HG03045 (cell line): ENCODE data around the gene PCNT.
A peak's percentile ranks its signal among the peaks of the same experiment; 100 is the strongest.
"Not testable (repeated sequence)": the region's sequence is repeated elsewhere in the genome, so short reads cannot be mapped to it uniquely, and the experiment has no call there.

Experiments used
- ATAC-seq: cut with Tn5 transposase; IDR thresholded peaks from one replicate; pipeline ENCODE4 v1.9.1; 2021; ENCODE audit warnings: mild to moderate bottlenecking, moderate library complexity; ENCODE audit not compliant: unreplicated experiment

Gene PCNT

DNA sequence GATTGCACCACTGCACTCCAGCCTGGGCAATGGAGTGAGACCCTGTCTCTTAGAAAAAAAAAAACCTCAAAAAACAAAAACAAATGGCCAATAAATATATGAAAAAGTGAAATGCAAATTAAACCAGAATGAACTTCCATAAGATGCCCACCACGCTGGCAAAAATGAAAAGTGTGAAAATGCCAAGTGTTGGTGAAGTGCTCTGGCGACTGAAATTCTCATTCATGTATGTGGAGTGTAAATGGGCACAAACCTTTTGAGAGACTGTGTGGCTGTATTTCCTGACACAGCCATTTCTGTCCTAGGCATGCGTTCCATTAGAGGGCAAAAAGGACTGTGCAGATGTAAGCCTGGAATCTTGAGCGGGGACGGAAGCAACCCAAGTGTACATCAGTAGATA, 19.5 kb upstream of the PCNT start:
- ATAC-seq, result no peak

DNA sequence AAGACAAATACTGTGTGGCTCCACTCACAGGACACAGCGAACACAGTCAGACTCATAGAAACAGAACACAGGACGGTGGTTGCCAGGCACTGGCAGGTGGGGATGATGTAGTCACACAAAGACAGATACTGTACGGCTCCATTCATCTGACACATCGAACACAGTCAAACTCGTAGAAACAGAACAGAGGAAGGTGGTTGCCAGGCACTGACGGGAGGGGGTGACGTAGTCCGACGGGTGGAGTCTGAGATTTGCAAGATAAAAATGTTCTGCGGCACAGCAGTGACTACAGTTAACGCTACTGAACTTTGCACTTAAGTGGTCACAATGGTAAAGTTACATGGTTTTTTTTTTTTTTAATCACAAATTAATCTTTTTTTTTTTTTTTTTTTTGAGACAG, 19.0 kb upstream of the PCNT start:
- no peak for ATAC-seq

DNA sequence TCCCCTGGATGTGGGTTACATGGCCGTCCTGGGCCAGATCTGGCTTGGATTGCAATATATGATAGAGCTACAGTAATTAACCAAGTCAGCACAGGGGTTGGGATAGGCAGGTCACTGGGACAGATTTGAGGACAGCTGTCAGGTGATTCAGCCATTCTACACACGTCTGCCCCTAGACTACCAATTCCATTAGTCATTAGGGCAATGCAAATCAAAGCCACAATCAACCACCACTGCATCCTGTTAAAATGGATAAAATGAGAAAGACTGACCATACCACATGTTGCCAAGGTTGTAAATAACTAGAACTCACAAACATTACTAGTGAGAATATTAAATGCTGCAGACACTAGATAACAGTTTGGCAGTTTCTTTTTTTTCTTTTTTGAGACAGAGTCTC, 16.3 kb upstream of the PCNT start:
- ATAC-seq, result no peak

DNA sequence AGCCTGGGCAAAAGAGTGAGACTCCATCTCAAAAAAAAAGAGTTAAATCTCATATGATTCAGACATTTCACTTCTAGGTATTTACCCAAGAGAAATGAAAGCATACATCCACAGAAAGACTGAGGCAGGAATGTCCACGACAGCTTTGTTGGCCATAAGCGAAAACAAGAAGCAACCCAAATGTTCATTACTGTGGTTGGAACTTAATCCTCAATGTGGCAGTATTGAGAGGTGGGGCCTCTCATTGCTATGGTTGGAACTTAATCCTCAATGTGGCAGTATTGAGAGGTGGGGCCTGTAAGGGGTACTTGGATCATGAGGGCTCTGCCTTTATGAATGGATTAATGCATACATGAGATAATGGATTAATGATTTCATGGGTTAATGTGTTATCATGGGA, 15.5 kb upstream of the PCNT start:
- ATAC-seq, result no peak

DNA sequence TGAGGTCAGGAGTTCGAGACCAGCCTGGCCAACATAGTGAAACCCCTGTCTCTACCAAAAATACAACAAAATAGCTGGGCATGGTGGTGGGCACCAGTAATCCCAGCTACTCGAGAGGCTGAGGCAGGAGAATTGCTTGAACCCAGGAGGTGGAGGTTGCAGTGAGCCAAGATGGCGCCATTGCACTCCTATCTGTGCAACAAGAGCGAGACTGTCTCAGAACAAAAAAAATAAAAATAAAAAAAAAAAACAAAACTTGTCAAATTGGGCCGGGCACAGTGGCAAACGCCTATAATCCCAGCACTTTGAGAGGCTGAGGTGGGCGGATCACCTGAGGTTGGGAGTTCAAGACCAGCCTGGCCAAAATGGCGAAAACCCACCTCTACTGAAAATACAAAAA, 13.7 kb upstream of the PCNT start:
- ATAC-seq, result not testable (repeated sequence)

DNA sequence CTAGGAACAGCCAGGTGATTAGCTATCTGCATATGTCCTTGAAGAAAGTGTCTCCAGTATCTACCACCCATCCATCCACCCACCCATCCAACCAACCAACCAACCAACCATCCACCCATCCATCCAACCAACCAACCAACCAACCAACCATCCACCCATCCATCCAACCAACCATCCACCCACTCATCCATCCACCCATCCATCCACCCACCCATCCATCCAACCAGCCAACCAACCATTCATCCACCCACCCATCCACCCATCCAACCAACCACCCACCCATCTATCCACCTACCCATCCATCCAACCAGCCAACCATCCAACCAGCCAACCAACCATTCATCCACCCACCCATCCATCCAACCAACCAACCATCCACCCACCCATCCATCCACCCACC, 12.4 kb upstream of the PCNT start:
- no peak for ATAC-seq

DNA sequence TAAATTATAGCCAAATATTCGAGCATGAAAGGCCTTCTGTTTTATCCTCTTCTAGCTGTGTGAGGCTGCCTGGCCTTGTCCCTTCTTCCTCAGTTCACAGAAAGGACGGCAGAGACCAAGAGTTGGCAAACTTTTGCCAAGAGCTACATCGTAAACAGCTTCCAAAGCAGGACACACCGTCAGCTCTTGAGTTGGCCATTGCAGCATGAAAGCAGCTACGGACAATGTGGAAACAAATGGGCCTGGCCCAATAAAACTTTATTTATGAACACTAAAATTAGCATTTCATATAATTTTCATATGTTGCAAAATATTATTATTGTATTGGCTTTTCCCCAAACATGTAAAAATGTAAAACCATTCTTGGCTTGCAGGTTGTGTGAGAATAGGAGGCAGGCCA, 11.0 kb upstream of the PCNT start:
- ATAC-seq, result no peak

DNA sequence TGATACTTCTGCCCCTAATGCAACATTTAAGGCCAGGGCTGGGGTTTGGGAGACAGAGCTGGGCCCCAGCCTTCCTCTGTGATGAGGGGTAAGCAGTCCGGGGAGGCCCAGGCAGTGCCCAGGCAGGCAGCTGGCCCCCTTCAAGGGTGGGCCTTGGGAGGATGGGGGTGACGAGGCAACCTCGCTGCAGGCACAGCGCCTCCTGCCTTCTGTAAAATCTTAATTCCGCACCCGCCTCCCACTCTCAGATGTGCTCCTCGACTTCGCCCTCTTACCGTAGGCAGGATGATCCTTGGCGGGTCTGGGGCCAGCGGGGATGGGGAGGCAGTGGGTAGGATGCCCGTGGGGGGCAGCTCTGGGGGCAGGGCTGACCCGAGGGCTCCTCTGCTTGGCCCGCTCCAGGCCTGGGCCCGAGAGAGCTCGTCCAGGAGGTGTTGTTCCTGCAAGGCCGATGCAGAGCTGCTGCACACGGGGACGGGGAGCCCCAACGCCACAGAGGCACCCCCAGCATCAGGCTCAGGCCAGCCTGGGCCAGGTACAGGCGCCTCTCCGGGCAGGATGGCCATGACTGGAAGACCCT, 9.4 kb upstream of the PCNT start:
- ATAC-seq, result no peak

DNA sequence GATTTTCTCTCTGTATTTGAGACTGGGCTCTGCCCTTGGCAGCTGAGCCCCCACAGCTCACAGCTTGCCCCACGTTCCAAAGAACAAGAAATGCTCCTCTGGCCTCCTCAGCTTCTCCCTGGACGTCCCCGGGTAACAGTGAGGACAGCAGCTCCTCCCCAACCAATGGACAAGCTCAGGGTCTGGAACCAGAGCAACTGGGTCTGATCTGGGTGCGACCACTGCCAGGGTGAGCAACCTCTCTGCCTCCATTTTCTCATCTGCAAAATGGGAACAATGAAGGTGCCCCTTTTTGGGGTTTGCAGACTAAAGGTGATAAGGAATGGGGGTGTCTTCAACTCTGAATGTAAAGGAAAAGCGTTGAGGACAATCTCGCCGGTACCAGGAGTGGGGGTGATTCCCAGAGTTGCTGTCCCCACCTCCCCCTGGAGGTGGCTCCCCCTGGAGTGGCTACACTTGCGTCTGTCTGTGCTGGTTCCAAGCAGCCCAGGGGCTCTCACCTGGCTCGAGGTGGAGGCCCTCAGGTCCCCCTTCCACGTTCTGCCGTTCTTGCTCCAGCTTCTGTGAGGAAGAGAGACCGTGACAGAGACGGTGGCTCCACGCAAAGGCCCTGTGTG, 7.1 kb upstream of the PCNT start:
- no peak for ATAC-seq

DNA sequence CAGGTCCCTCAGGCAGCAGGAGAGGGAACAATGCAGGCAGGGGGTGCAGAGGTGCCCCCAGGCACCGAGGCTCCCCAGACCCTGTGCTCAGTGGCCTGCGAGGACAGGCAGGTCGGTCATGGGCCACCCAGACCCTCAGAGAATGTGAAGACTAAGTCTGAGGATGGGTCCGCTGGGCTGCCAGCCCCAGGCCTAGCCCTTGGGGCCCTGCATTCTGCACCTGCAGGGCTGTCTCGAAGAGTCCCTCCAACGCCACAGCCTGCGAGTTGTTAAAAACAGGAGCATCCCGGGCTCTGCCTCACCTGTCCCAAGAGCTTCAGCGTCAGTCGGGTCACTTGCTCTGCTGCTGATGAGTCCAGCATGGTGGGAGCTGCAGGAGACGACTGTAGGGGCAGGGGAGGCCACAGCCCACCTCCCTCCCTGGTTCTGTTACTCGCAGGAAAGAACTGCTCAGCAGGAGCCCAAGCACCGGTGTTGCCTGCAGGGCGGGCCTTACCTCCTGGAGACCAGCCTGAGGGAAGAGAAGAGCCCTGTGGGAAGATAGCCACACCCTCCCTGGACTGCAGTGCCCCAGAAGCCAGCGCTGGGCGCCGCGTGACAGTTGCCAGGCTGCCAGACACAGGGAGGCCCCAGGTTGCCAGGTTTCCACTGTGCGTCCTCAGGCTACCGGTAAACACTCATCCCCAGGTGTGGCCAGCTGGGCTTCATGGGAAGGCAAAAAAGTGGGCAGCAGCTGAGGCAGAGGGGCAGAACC, 6.1 kb upstream of the PCNT start:
- ATAC-seq, result no peak

DNA sequence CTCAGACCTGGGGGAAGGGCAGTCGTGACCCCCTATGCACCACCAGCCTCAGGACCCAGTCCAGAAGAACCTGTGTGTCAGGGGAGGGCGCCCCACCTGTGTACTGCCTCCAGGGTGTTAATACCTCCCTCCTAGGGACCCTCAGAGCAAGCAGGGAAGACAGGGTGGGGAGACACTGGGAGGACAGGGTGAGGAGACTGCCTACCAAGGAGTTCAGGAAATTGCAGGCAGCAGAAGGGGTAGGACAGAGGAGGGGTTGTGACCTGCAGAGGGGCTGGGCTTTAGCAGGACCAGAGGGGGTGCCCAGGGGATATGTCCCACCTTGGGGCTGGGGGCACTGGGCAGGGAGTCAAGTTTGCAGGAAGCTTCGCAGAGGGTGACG, 5.5 kb upstream of the PCNT start:
- no peak for ATAC-seq

DNA sequence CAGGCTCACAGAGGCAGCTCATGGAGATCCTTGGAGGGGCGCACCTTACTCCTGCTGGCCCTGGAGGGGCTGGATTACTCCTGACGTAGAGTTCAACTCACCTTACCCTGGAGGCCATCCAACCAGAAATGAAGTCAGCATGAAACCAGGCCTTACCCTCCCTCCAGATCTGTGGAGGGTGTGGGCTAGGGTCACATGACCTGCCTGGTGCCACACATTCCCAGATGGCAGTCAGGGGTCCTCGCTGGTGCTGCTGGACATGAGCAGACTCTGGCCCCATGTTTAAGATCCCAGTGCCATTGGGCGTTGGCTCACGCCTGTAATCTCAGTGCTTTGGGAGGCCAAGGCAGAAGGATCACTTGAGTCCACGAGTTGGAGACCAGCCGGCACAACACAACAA, 4.8 kb upstream of the PCNT start:
- ATAC-seq, result no peak

DNA sequence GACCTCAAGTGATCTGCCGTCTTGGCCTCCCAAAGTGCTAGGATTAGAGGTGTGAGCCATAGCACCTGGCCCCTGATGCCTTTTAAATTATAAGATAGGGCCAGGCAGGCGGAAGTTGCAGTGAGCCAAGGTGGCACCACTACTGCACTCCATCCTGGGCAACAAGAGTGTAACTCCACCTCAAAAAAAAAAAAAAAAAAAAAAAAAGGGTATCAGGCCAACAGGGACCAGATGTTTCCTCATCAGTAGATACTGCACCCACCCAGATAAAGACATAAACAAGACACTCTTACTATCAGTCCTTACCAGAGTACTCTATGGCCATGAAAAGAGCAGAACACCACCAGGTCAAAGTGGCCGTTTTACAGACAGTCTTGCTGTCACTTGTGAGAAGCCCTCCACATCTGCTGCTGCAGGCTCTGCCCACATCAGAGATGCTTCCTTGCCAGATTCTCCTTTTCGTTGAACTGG, 3.6 kb upstream of the PCNT start:
- ATAC-seq, result no peak

DNA sequence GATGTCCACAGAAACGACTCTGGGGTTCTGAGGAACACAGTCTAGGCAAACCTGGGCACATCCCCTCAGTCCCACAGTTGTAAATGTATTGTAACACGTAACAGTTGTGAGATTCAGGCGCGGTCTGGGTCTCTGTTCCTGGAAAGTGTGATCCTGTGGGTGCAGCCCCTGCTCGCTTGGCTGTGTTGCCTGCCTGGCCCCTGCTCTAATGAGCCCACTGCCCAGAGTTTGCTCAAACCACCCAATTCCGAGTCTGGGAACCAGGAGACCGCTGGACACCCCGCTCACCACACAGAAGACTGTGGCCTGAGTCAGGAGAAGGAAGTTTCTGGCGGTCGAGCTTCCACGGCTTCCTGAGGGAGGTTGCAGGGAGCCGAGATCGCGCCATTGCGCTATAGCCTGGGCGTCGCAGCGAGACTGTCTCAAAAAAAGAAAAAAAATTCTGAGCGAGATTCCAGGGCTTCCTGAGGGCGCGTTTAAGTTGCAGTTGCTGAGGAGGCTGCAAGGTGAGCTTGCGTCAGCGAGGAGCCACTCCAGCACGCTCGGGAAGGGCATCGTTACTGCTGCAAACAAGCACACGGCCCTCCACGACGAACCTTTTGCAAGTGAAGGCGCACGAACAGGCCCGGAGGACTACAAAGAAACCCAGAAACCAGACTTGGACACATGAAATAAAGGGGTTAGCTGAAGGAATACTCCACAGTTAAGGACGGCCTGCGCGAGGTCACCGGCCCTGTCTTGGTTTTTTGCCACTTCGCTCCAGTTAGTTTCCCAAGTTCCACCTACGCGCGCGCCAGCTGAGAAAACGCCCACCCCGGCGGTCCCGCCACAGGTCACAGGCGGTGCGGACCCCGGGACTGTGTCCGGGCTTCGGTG, 1.4 kb upstream of the PCNT start:
- no peak for ATAC-seq

DNA sequence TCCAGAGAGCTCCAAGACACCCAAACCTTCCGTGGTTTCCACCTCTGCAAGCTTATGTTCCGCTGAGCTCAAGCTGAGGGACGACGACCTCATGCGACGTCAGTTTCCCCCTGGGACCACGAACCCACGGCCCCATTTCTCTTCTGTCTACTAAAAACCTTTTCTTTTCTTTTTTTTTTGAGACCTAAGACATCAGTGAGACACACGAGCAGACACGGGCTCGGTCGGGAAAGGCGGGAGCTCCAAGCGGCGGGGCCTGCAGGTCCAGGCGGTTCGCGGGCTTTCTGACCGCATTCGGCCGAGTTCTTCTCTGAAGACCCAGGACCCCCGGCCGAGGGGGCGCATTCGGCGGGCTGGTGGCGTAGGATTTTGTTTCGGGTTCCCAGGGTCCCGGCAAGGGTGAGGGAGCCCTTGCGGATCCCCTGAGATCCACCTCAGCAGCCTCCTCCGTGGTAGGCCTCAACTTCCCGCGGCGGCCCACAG, 688 bp upstream of the PCNT start:
- ATAC-seq, result peak; percentile 10

DNA sequence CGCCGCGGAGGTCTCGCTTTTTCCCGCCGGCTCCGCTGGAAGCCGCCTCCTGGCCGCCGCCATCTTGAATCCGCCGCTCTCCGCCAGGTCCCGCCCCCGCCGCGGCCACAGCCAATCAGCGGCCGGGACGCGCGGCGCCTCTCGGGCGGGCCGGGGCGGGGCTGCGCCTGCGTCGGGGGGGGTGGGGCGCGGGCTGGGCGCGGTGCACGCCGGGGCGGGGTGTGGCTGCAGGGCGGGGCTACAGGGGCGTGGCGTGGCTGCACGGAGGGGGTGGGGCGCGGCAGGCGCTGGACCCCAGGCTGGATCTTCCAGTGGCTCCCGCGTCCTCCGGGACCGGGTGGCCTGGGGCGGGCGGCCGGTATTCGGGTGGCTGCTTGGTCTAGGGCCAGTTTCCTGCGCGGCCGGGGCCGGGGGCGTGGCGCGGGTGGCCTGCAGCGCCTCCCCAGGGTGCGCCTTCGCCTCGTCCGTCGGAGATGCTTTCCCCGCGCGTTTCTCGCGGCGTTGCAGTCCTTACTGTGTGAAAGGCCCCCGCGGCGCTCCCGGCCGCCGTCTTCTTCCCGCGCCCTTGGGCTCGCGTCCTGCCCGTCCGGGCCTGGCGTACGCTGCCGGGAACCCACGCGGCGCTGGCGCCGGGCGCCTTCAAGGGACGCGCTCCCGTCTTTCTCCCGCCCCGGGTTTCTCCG, 575 bp downstream of the PCNT start:
- peak; percentile 59 for ATAC-seq

DNA sequence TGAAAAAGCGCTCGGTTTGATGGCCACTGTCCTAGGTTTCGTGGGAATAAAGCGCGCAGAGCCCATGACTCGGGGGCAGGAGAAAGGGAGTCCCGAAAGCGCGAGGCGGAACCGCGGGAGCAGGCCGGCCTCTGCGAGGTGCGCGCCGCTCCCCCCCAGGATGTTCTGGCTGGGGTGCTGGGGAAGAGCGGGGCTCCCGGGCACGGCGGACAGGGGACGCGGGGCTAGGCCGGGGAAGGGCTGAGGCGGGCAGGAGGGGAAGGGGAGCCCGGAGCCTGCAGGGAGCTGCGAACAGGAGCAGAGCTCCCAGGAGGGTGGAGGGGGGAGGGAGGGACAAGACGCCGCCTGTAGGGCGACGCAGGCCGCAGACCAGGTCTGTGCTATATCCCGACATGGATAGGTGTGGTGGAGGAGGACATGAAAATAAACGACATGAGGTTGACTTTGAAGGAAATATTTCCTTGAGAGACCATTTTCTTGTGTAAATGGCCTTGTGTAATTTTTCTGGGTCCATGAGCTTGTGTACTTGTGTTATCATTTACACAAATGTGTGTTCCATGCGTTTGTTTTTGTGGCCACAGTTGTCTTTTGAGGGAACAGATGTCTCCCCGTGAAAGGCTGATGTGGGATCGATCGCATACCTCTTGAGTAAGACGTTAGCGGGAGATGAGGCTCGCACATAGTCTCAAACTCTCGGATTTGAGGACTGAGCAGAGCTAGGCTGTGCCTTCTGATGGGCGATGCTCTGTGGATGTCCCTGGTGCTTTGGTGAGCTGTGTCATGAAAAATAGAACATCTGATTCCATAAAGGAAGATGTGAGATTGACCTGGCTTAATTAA, 1.3 kb downstream of the PCNT start:
- no peak for ATAC-seq

DNA sequence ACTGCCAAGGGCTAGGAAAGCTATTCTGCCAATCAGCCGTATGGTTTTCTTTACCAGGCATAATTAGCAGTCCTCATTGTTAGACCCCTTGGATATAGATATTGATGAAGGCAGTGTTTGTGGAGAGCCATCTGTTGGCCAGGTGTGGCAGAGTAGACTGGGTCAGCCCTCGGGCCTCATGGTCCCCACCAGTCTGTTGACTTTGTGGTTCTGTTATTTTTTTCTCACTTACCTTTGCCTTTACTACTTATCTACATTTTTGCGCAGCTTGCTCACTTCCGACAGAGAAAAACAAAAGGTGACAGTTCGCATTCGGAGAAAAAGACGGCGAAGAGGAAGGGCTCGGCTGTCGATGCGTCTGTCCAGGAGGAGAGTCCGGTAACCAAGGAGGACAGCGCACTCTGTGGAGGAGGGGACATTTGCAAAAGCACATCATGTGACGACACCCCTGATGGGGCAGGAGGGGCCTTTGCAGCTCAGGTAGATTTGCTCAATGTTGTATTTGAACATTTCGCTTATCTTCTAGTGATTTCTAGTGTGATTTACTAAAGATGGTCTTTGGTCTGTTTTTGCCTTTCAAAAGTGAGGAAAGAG, 2.3 kb downstream of the PCNT start:
- ATAC-seq, result no peak

DNA sequence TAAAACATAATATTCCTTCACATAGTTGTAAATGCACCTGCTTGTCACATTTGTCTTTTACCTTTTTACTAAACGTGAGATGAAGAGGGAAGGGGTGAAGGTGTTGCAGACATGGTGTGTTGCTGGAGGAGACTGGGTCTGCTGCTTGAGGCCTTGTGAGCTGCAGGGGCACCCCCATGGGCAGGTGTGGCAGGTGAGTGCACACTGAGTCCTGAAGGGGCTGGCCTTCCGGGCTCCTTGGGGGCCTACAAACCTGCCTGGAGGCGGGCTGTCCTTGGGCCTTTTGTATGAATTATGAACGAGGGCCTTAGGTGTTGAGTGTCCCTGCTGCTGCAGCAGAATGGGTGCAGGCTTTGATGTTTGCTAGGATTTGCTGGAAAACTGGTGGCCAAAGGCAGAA, 3.8 kb downstream of the PCNT start:
- ATAC-seq, result no peak
